HT-29 (cell line): ENCODE data around the gene ATP2A1. TPM values are rescaled to one million over a fixed set of nuclear protein-coding genes. Genes with fewer than 3 reads are reported as not detected.
A peak's percentile ranks its signal among the peaks of the same experiment; 100 is the strongest.
"Not testable (repeated sequence)": the region's sequence is repeated elsewhere in the genome, so short reads cannot be mapped to it uniquely, and the experiment has no call there.

ENCODE experiments used
- DNase-seq: peaks from one replicate; pipeline ENCODE4 v3.0.0-alpha.2; 2015; ENCODE audit warnings: low spot score
- total RNA-seq: library from RNA; depleted of rRNA; stranded (reverse); fragments of >200 nt; shearing (Covaris generic); gene quantifications from 2 replicates; pipeline ENCODE4 v1.2.3, GENCODE V29; 2014

The ATP2A1 gene
- total RNA-seq, 1 experiment from 2014 or later: 2.6 TPM

DNA sequence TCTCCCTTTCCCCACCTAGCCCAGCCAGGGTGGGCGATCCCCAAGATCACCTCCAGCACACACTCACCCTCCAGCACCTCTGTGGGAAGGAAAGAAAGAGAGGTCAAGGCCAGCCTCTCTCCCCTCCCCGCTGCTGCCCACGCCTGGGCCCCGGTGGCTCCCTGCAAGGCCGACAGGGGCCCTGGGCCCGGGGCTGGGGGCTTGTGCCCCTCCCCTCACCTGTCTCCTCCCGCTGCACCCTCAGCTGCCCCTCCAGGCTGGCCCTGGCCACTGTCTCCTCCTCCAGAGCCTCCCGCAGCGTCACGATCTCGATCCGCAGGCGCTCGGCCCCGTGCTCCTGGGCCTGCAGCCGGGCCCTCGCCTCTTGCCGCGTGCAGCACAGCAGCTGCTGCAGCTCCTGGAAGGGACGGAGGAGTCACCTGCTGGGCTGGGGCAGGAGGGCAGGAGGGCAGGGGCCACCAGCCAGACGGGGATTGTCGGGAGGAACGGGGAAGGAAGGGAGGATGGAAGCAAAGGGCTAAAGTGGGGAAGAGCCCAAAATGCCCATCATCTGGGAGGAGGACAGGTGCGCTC lies 27.6 kb downstream of the ATP2A1 start:
- no peak for DNase-seq

DNA sequence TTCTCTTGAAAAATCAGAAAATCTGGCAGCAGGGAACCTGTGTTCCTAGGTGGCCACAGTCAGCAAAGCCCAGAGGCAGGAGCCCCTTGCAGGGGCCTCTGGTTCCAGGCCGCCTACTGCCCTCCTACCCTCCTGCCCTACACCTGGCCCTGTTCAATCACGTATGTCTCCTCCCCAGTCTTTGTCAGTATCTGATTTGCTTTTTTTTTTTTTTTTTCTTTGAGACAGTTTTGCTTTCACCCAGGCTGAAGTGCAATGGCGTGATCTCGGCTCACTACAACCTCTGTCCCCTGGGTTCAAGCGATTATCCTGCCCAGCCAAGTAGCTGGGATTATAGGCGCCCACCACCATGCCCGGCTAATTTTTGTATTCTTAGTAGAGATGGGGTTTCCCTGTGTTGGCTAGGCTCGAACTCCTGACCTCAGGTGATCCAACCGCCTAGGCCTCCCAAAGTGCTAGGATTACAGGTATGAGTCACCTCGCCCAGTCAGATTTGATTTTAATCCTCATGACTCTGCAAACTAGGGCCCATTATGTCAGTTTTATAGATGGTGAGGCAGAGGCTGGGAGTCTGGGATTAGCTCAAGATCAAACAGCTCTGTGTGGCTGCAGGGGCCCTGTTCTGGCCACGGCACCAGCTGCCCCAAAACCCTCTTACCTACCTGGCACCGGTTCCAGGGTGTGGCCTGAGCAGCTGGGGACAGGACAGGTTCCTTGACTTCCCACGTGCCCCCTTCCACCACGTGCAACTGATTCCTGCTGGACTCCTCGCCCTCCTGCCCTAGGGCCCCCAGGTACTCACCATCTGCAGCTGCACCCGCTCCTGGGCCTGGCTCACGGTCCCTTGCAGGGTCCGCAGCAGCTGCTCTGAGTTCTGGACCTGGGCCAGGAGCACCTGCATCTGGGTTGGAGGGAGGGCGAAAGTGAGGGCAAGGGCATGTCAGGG lies 32.1 kb downstream of the ATP2A1 start:
- no peak for DNase-seq

DNA sequence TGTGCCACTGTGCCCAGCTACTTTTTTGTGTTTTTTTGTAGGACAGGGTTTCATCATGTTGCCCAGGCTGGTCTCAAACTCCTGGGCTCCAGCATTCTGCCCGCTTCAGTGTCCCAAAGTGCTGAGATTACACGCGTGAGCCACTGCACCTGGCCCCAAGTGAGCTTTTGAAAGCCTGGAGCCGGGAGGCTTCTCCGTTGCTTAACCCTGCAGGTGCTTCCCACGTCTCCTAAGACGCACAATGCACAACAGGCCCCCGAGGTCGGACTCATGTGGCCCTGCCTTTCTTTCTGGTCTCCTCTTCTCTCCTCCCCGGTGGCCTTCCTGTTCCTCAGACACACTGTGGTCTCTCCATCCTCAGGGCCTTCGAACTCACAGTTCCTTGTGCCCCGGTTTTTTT lies 34.3 kb downstream of the ATP2A1 start:
- DNase-seq: no peak

DNA sequence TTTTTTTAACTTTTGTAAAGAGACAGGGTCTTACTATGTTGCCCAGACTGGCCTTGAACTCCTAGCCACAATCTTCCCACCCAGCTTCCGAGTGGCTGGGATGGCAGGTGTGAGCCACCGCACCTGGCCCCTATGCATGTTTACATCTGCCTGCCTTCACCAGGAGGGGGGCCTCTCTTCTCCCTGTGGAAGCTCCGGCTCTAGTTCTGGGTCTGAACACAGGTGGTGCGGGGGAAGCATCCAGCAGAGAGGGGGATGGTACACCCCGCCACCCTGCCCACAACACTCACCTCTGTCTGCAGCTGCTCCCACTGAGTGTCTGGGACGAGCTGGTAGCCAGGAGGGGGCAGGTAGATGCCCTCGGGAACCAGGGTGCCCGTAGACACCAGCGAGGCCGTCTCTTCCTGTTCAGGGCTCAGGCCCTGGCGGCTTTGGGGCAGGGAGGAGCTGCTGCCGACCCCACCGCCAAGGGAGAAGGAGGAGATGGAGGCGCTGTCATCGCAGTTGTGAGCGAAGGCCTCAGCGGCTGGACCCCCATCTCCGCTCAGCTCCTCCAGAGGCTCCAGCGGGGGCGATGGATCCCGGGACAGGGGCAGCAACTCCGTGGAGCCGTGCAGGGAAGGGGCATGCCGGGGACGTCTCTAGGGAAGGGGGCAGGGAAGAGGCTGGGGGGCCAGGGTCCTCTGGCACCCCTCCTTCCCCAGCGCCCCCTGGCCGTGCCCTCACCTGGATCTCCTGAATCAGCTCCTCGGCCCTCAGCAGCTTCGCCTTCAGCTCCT lies 35.8 kb downstream of the ATP2A1 start:
- no peak for DNase-seq

DNA sequence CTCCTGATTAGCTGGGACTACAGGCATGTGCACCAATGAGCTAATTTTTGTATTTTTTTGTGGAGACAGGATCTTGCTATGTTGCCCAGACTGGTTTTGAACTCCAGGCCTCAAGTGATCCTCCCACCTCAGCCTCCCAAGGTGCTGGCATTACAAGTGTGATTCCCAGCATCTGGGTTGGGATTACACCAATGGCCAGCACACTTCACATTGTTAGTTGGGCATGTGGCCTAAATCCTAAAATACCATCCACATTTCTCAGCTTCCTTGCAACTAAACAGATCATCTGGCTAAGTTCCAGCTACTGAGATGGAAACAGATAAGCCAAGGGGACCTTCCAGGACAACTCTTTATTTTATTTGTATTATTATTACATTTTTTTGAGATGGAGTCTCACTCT lies 36.9 kb downstream of the ATP2A1 start:
- DNase-seq: no peak

DNA sequence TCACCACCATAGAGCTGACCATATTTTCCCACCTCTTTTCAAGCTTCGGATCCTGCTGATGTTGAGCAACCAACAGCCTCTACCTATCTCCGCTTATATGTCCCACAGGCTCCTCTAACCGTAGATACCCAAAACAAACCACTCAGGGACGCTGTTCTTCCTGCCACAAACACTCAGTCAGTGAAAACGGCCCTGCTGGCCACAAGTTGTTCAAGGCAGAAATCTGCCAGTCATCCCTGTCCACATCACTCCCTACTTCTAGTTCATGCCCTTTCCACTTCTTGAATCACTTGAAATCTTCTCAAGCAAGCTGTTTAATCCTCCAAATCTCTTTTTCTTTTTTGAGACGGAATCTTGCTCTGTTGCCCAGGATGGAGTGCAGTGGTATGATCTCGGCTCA lies 38.8 kb downstream of the ATP2A1 start:
- DNase-seq: no peak

DNA sequence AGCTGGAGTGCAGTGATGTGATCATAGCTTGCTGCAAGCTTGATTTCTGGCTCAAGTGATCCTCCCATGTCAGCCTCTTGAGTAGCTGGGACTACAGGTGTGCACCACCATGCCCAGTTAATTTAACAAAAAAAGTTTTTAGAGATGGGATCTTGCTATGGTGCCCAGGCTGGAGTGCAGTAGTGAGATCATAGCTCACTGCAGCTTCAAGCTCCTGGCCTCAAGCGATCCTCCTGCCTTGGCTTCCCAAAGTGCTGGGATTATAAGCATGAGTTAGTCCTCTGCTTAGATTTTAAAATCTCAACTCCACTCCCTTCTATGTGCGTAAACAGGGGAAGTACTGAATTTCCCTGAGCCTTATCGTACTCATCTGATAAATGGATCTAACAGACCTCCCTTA lies 40.4 kb downstream of the ATP2A1 start:
- no peak for DNase-seq

DNA sequence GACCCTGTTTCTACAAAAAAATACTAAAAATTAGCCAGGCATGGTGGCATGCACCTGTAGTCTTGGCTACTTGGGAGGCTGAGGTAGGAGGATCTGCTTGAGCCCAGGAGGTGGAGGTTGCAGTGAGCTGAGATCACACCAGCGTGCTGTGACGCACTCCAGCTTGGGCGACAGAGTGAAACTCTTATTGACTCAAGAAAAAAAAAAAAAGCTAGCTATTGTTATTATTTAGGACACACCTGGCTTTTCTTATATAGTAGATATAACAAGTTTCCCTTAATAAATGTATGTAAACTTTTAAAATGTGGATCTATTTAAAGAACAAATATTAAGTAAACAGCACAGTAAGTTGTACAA lies 44.9 kb downstream of the ATP2A1 start:
- no peak for DNase-seq

DNA sequence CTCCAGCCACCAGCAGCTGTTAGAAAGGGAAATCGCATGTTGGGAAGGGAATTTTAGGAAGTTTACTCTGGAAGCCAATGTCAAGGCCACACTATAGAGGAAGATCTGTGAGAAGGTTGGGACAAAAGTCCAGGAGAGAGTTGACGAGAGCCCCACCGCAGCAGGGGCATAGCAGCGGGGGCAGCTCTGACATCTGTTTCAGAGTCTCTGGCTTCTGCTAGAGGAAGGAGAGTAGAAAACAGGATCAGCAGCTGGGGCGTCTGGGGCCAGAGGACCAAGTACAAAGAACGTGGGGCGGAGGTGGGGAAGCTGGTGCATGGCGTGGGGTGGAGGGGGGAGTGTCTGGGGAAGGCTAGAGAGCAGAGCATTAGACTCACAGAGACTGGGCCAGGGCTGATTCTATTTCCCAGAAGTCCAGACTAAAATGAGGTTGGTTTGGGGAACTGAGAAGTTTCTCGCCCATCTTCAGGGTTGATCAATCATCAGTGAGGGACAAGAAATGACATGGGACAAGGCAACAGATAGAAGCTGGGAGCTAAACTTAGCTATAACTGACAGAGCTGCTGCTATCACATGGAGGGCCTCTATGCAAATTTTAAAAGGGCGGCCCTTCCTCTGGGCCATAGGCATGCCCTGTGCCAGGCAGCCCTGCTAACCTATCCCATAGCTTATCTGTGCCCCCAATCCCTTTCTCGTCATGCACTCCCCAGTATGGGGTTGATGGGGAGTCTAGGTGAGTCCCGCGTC lies 45.5 kb downstream of the ATP2A1 start:
- no peak for DNase-seq

DNA sequence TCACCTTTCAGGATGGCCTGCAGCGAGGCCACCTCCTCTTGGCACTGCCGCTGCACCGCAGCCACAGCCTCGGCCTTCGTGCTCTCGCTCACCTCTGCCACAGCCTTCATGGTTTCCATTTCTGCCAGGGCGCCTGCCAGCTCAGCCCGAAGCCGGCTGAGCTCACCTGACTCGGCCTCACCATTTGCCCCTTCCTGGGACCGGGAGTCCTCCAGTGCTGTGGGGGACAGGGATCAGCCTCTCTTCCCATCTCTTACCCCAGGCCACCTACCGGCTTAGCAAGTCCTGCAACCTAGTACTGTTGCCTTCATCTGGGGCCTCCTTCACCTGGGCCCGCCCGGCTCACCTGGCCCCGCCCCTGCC lies 46.1 kb downstream of the ATP2A1 start:
- no peak for DNase-seq

DNA sequence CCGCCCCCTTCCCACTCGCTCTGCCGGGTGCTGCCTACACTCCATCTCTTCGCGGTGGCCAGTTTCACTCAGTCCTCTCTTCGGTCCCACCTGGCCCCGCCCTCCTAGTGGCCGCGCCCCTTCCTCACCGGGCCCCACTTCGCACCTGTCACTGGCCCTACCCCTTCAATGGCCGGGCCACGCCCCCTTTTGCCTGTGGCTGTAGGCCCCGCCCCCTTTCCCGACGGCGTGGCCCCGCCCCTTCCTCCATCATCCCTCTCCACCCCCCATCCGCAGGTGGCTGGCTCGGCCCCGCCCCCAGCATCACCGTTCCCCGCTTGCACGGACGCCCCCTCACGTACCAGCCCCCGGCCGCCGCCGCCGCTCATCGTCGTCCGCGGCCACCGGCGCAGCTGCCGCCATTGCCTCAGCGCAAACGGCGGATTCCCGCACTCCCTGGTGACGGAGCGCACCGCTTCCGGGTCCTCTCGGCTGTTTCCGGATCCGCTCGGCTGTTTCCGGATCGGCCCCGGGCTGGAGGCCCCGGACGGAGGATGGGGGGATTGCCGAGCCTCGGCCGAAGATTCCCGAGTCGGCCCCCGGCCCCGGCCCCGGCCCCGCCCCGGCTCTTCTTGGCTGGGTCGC lies 46.6 kb downstream of the ATP2A1 start, which contains the start of gene RABEP2:
Gene RABEP2 (minus strand): TSS at position 477 of the 624 bp plus-strand sequence. CDS start 75 bp downstream, at position 402.
- DNase-seq: peak; percentile 99

DNA sequence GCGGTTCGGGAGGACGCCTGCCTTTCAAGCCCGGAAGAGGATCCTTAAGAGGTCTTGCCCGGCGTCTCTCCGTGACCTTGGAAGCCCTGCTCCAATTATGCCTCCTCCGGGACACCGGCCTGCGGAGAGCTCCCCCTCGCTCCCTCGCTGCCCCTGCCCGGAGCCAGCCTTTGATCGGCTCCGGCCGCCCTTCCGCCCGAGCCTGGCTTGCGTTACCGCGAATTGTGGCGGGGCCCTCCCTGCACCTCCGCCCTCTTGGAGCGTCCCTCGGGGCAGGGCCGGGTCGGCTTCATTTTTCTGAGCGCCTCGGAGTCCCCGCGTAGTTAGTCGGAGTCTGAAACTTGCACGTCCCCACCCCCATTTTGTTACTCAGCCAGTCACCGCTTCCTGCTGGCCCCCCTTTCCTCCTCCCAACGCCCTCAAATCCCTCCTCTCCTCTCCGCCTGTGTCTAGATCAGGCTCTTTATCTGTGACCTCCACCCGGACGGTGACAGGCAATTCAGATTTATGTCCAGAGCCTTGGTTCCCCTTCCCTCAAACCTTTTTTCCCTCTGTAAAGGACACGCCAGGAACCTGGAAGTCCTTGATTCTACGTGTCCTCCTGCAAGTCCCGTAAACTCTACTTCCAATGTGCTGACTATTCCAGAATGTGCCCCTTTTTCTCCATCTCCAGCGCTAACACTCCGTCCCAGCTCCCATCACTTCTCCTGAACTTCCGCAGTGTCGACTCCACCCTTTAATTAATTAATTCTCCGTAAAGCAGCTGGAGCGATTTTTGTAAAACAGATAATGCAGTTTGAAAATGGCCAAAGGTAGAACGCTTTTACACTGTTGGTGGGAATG lies 47.3 kb downstream of the ATP2A1 start:
- DNase-seq: no peak

DNA sequence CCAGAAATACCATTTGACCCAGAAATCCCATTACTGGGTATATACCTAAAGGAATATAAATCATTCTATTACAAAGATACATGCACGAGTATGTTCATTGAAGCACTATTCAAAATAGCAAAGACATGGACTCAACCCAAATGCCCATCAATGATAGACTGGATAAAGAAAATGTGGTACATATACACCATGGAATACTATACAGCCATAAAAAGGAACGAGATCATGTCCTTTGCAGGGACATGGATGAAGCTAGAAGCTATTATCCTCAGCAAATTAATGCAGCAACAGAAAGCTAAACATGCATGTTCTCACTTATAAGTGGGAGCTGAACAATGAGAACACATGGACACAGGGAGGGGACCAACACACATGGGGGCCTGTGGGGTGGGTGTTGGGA lies 48.0 kb downstream of the ATP2A1 start:
- not testable (repeated sequence) for DNase-seq

DNA sequence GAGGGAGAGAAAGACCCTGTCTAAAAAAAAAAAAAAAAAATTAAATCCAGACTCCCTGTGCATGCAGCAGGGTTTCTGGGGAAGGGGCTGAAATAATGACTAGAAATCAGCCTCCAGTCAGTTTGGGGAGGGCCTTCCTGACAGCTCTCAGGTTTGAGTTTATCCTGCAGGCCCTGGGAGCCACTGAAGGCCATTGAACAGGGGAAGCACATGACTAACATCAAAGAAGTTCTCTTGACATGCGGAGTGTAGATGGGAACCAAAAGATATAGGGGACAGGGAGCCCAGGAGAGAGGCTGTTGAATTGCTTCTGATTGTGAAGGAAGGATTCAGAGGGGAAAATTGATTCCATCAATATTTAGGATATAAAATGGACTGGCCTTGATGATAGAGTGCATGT lies 49.5 kb downstream of the ATP2A1 start:
- DNase-seq: no peak

DNA sequence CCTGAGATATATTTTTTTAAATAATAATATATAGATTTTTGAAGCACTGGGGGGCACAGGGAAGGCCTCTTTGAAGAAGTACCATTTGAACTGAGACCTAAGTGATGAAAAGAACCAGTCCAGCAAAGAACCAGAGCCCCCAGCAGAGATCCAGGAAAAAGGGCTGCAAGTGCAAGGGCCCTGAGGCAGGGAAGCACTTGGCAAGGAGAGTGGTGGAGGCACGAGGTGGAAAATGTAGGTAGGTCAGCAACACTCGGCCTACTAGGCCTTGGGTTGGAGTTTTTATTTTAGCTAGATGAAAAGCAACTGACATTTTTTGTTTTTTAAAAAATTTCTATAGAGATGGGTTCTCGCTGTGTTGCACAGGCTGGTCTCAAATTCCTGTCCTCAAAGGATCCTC lies 51.9 kb downstream of the ATP2A1 start:
- DNase-seq: no peak

DNA sequence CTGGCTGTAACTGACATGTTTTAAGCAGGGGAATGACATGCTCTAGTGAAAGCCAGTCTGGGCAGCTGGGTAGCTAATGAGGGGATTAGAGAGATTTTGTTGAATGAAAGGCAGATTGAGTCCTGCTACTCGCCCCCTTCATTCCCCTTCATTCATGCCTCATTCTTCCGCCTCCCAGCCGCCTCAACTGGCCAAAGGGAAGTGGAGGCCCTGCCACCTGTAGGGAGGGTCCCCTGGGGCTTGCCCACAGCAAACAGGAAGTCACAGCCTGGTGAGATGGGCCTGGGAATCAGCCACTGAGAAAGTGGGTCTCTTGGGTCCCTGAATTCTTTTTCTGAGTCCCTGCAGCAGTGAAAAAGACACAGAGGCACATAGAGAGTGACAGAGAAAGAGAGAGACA lies 52.4 kb downstream of the ATP2A1 start:
- DNase-seq: no peak

DNA sequence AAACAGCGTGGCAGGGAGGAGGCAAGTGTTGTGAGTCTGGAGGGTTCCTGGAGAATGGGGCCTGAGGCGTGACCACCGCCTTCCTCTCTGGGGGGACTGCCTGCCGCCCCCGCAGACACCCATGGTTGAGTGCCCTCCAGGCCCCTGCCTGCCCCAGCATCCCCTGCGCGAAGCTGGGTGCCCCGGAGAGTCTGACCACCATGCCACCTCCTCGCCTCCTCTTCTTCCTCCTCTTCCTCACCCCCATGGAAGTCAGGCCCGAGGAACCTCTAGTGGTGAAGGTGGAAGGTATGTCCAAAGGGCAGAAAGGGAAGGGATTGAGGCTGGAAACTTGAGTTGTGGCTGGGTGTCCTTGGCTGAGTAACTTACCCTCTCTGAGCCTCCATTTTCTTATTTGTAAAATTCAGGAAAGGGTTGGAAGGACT lies 53.5 kb downstream of the ATP2A1 start, which contains the start of gene CD19:
Gene CD19 (plus strand): TSS at position 171 of the 425 bp plus-strand sequence. CDS start 30 bp downstream, at position 201.
- no peak for DNase-seq

DNA sequence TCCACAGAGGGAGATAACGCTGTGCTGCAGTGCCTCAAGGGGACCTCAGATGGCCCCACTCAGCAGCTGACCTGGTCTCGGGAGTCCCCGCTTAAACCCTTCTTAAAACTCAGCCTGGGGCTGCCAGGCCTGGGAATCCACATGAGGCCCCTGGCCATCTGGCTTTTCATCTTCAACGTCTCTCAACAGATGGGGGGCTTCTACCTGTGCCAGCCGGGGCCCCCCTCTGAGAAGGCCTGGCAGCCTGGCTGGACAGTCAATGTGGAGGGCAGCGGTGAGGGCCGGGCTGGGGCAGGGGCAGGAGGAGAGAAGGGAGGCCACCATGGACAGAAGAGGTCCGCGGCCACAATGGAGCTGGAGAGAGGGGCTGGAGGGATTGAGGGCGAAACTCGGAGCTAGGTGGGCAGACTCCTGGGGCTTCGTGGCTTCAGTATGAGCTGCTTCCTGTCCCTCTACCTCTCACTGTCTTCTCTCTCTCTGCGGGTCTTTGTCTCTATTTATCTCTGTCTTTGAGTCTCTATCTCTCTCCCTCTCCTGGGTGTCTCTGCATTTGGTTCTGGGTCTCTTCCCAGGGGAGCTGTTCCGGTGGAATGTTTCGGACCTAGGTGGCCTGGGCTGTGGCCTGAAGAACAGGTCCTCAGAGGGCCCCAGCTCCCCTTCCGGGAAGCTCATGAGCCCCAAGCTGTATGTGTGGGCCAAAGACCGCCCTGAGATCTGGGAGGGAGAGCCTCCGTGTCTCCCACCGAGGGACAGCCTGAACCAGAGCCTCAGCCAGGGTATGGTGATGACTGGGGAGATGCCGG lies 54.3 kb downstream of the ATP2A1 start:
- no peak for DNase-seq

DNA sequence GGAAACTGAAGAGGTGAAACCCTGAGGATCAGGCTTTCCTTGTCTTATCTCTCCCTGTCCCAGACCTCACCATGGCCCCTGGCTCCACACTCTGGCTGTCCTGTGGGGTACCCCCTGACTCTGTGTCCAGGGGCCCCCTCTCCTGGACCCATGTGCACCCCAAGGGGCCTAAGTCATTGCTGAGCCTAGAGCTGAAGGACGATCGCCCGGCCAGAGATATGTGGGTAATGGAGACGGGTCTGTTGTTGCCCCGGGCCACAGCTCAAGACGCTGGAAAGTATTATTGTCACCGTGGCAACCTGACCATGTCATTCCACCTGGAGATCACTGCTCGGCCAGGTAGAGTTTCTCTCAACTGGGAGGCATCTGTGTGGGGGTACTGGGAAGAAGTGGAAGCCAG lies 54.9 kb downstream of the ATP2A1 start:
- DNase-seq: no peak
